ELR (cell line): ENCODE measurements around the gene AP5M1.
"Not testable (repeated sequence)": the region's sequence is repeated elsewhere in the genome, so short reads cannot be mapped to it uniquely, and the experiment has no call there.

Source experiments
- DNase-seq: peaks from one replicate; pipeline ENCODE4 v3.0.0-alpha.2; 2015; ENCODE audit warnings: low read depth

AP5M1 gene

GRCh38 chr14:57268161-57269069 is at the start of gene AP5M1, which contains the start of gene EXOC5:
Gene AP5M1, plus strand, starts transcription at chr14:57268971. Its CDS starts 344 bp downstream, at chr14:57269315.
Gene EXOC5, minus strand, starts transcription at chr14:57268905. Its CDS starts 257 bp downstream, at chr14:57268648.
- peak; percentile 93 for DNase-seq

GRCh38 chr14:57221931-57222330 is 46.8 kb upstream of the AP5M1 start:
- no peak for DNase-seq

GRCh38 chr14:57227083-57227482 is 41.7 kb upstream of the AP5M1 start:
- no peak for DNase-seq

GRCh38 chr14:57228320-57228719 is 40.5 kb upstream of the AP5M1 start:
- not testable (repeated sequence) for DNase-seq

- DNase-seq: no peak
Measured at GRCh38 chr14:57232006-57232405, 36.8 kb upstream of the AP5M1 start.

DNA sequence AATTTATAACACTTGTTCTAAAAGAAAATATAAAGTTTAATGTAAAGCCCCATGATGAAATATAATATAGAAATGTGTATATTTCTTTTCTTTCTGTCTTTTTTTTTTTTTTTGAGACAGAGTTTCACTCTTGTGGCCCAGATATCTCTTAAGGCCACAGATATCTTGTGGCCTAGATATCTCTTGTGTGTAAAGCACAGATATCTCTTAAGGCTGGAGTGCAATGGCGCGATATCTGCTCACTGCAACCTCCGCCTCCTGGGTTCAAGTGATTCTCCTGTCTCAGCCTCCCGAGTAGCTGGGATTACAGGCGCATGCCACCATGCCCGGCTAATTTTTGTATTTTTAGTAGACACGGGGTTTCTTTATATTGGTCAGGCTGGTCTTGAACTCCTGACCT is 28.7 kb upstream of the AP5M1 start:
- DNase-seq: not testable (repeated sequence)

DNA sequence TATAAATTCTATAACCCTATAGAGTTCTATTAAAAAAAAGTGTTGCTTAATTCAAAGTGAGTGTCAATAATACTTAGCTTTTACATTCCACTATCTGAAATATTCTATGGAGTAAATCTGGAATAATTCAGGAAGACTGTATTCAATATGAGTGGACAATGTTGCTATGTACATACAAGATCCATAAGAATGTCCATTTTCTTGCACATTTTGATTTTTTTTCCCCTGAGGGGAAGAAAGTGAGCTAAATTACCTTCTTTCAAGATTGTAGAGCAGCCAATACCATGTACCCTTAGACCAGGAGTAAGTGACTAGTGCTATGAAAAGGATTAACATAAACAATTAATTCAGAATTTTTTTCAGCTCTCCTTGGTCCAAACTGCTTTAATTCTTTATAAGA is 25.5 kb upstream of the AP5M1 start:
- DNase-seq: no peak

GRCh38 chr14:57244106-57244505 is 24.7 kb upstream of the AP5M1 start:
- no peak for DNase-seq

DNA sequence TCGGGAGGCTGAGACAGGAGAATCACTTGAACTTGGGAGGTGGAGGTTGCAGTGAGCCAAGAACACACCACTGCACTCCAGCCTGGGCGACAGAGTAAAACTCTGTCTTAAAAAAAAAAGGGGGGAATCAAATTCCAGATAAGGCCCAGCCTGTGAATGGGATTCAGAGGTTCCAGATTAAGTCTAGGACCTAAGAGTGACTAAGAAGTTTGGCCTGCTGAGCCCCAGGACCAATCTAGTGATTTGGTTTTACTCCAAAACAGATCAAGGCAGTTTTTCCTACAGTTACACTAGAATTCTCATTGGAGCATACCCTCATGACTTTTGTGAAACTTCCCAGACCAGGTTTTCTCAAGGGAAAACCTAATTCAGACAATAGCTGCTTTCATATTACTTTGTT is 22.8 kb upstream of the AP5M1 start:
- DNase-seq: peak; percentile 7

DNA sequence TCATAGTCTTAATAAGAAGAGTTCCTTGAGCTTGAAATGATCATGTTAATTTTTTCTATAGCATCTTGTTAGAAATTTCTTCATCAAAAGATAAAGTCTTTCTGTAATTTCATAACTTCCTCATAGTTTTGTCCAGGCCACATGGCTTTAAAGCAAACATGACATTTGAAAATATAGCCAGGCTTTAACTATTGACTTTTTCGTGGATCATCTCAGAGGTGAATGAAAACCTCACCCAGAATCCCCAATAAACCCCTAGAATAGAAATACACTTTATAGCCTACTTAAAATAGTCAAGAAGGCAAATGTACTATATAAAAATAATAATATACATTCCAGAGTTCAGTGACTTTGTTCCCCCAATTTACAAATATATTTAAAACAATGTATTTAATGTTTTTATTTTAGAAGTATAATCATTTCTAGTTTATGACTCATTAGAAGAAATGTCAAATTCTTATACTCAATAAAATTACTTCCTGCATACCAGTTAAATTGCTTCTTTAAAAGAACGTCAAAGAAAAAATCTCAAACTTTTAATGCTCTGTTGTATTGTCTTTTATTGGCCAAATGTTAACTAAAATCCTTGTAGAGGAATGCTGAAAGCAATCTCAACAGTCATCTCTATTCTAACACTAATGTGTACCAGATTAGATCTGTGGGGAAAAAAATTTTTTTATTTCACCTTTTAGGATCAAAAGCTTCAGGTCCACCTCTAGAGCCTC is 21.7 kb upstream of the AP5M1 start:
- peak; percentile 10 for DNase-seq

DNA sequence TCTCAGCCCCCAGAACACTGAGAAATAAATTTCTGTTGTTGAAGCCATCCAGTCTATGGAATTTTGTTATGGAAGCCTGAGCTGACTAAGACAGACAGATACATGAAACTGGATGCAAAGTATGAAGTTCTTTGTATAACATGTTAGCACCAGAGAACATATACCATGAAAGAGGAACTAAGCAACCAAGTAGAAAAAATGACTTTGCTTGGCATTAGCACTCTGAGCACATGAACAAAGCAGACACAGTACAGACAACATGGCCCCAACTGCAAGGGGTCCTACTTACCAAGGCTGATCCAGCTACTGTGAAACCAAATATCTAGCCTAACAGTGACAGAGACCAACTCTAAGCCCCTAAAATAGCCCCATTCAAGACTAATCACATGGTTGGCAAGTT is 13.9 kb upstream of the AP5M1 start:
- no peak for DNase-seq

GRCh38 chr14:57258221-57258620 is 10.6 kb upstream of the AP5M1 start:
- DNase-seq: not testable (repeated sequence)

DNA sequence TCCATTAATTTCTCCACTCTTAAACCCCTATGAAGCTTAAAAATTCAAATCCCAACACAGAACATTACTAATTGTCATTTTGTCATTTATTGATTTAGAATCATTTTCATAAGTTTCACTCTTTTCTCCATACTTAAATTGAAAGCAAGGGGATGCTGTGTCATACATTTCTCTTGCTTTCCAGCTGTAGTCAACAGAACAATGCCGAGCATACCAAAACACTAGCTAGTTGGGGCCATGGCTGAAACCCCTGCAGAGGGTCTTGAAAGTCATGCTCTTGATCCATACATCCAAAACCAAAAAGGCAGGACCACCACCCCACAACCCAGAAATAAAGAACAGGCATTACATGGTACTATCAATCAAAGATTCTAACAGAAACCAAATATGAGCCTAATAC is 9.1 kb upstream of the AP5M1 start:
- no peak for DNase-seq

GRCh38 chr14:57261604-57262003 is 7.2 kb upstream of the AP5M1 start:
- DNase-seq: no peak

GRCh38 chr14:57262117-57262516 is 6.7 kb upstream of the AP5M1 start:
- DNase-seq: no peak

- DNase-seq: peak; percentile 43
Measured at GRCh38 chr14:57266065-57266464, 2.7 kb upstream of the AP5M1 start.

- no peak for DNase-seq
Measured at GRCh38 chr14:57273236-57273635, 4.5 kb downstream of the AP5M1 start.

DNA sequence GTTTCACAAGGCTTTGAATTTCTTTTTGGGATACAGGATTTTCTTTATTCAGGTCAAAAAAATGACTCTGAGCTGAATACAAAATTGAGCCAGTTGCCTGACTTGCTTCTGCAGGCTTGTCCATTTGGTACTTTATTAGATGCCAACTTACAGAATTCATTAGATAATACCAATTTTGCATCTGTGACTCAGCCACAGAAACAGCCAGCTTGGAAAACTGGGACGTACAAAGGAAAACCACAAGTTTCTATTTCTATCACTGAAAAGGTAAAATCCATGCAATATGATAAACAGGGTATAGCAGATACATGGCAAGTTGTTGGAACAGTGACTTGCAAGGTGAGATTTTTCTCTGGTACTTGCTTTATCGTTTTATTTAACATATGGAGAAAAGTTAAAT is 5.8 kb downstream of the AP5M1 start:
- no peak for DNase-seq

GRCh38 chr14:57275023-57275664 is 6.4 kb downstream of the AP5M1 start:
- peak; percentile 18 for DNase-seq

- no peak for DNase-seq
Measured at GRCh38 chr14:57277062-57277461, 8.3 kb downstream of the AP5M1 start.

DNA sequence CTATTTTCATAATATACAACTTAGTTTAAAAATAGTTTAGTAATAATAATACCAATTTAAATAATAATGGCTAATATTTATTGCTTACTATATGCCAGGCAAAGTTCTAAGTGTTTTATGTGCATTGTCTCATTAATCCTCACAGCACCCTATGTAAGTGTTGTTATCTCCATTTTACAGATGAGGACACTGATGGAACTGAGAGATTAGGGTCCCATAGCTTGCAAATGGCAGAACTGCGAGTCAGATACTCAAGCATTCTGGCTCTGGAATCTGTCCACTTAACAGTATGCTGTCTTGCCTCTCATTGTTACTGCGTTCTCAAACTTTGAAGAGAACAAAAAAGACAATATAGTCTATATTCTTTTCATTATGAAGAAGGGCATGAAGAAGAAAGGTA is 19.0 kb downstream of the AP5M1 start:
- no peak for DNase-seq

DNA sequence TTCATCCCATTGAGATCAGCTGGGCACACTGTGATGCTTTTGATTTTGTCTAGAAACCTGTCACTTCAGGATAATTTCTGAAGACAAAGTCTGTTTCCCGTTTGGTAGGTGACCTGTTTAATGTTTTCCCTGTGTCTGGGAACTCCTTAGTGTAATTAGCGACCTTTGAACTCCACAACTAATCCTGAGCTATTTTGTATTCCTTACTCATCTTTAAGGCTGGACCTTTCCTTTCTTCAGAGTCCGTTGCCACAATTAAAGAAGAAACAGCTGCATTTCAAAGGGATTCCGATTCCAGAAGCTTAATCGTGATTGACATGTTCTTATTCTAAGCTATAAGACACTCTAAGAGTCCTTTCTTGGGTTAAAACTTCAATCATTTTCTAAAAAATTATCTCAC is 22.0 kb downstream of the AP5M1 start:
- DNase-seq: no peak
